Hepatocyte (in vitro differentiated cells): ENCODE results near the gene SHOC2.

ENCODE experiments used
- CTCF ChIP-seq: fragments of 200-600 bp; sonication (generic); IDR thresholded peaks from 2 replicates; pipeline ENCODE4 v1.5.1; 2016; ENCODE audit warnings: antibody characterized with exemption, mild to moderate bottlenecking; ENCODE audit not compliant: poor library complexity
- EZH2 ChIP-seq: fragments of 200-600 bp; sonication (generic); IDR thresholded peaks from 2 replicates; pipeline ENCODE4 v1.6.1; 2016; ENCODE audit warnings: antibody characterized with exemption, mild to moderate bottlenecking, borderline replicate concordance

DNA sequence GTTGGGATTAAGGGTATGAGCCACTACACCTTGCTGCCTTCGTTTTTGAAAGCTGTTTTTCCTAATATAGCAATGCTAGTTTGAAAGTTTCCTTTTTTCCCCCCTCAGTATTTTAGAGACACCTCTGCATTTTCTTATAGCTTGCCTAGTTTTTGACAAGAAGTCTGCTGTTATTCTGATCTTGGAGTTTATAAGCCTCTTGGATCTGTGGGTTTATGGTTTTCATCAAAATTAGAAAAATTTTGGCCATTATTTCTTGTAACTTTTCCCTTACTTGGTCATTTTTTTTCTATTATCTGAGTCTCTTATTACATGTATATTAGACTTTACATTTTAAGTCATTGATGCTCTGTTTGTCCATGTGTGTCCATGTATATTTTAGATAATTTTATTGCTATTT, 57.2 kb downstream of the SHOC2 start:
- TF ChIP-seq CTCF: no peak
- no peak for TF ChIP-seq EZH2
